DMS153 (cell line): ENCODE data around the gene SHBG.

ENCODE experiments used
- DNase-seq: peaks from one replicate; lab custom pipeline; 2025; lab: John Stamatoyannopoulos, UW

Gene SHBG

GRCh38 chr17:7650509-7651096 is 20.7 kb downstream of the SHBG start, which contains the start of gene ATP1B2:
TSS of gene ATP1B2 (plus strand) at chr17:7650926. CDS start at chr17:7651519, 593 bp downstream.
- DNase-seq, result no peak

DNA sequence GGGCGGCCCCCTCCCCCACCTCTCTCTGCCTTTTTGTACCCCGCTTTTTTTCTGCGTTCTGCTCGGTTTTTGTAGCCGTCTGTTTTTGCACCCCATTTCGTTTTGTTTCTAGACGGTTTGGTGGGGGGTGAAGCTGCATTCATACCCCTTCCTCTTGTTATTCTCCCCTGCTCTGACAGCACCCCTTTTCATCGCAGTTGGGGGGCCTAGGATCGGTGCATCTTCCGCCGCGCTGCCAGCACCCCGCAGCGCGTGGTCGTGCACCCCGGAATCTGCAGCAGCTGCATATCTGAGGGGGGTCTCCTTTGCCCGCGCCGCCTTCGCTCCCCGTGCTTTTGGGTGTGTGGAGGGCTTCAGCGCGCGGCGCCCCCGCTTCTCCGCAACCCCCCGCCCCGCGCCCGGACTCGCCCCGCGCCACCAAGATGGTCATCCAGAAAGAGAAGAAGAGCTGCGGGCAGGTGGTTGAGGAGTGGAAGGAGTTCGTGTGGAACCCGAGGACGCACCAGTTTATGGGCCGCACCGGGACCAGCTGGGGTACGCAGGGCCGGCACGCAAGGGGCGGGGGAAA is 21.2 kb downstream of the SHBG start:
- DNase-seq, result no peak

DNA sequence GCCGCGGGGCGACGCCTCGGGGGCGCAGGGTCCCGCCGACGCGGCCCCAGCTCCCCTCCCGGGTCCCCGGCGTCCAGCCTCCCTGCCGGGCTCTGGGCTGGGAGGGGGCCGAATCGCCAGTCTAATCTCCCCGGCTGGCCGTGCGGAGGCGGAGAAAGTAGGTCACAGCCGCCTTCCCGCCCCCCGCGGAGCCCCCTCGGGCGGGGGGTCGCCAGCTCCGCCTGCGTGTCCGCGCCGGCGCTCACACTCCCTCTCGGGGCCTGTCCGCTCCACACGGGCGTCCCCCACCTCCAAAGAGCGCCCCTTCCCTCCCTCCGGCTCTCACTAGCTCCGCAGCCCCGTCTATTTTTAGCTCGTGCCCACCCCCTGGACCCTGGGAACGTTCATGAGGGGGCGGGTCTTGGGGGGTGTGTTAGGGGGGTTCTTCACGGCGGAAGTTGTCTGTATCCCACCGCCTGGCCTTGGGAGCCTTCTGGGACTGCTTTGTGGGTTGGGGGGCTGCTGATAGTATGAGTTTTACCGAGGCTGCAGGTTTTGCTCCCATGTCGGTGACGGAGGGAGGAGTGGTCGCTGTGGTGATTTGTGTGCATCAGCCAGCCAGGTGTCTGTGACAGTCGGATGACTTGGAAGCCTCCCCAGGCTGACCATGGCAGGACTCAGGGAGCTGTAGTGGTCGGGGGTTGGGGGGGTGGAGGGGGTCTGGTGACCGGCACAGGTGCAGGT is 21.9 kb downstream of the SHBG start:
- no peak for DNase-seq

DNA sequence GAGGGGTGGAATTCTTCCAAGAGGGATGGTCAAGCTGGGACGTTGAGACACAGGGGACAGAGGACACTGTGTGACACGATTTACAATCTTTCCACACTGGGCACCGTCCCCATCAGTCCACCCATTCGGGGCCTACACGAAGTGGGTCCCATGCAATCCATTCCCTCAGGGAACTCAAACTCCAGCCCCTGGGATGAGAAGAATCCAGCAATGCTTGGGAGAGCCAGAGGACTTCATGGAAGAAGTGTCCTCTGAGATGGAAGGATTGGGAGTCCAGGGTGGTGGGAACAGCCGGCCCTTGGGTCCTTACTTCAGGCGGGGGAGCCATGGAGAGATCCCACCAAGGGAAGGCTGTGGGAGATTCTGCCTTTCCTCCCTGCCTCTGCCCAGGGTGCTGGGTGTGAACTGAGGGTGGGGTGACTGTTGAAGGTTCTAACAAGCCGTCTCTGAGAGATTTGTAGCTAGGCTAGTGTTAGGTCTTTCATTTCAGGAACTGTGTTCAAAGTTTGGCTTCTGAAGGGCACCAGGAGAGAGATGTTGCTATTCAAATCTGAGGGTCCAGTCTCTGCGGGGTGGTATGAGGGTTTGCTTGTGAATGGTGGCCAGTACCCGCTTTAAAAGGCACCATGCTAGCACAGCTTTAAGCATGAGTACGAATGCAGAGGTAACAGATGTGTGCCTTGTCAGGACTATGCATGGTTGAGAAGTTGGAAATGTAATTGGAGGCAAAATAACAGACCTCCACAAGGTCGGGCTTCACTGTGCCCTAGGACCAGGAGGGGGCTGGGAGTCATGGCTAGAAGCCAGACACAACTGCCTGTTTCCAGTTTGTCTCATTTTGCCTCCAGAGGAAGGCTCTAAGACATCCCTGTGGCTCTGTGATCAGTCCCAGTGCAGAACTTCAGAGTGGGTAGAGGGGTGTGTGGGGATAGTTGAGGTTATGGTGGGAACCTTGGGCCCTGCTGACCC is 22.7 kb downstream of the SHBG start:
- DNase-seq, result no peak

DNA sequence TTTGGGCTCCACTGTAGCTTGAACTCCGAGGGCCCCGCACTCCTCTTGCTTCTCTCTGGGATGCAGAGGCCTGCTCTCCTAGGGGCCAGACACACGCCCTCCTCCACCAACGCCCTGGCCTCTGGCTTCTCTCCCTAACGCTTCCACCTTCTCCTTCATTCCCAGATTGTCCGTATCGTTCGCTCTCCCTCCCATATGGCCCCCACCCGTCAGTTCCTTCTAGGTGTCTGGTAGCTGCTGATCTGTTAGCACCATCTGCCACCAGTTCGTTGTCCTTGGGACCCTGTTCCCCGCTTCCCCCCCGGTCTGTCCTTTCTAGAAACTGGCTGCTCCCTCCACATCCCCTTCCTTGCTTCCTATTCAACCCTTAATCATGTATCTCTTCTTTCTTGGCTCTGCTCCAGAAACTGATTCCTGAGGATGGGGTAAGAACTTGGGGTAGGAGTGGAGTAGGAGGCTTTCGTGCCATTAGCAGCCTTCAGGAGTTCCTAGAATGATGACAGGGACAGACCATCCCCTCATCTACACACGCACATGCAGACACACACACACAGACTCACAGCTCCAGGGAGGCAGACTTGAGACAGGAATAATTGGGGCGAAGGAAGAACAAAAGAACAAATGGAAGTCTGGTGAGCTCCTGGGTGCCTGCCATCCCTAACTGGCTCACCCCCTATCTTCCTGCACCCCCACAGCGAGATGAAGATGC is 25.1 kb downstream of the SHBG start:
- DNase-seq, result no peak

DNA sequence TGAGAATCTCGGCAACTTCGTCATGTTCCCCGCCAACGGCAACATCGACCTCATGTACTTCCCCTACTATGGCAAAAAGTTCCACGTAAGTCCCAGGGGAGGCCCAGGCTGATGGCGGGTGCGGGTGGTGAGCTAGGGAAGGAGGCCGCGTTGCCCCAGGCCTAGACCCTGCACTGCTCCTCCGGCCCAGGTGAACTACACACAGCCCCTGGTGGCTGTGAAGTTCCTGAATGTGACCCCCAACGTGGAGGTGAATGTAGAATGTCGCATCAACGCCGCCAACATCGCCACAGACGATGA is 25.6 kb downstream of the SHBG start:
- DNase-seq, result no peak

DNA sequence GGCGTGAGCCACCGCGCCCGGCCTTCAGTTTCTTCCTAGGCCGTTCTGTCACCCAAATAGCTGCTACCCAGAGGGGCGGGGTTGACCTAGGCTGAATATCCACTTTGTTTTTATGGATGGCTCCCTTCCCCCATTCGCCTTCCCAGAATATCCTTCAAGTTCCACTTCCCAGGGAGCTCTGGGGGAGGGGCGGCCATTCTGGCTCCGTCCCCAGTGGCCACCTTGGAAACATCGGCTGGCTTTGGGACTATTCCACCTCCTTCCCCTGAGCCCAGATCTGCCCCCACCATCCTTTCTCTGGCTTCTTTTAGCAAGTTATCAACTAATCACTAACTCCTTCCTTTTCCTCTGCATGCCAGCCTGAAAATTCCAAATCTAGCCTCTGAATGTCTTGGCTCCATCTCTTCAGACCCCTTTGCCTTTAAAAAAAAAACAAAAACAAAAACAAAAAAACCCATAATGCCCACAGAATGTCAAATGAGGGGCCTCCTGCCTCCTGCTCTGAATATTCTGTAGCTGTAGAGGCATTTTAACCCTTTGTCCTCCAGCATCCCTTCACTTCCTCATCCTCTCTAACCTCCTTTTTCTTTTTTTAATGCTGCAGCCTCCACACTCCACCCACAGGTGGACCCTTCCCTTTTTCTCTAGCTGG is 27.1 kb downstream of the SHBG start:
- DNase-seq, result no peak

- no peak for DNase-seq
Observed at GRCh38 chr17:7667656-7668406, 37.9 kb downstream of the SHBG start.

DNA sequence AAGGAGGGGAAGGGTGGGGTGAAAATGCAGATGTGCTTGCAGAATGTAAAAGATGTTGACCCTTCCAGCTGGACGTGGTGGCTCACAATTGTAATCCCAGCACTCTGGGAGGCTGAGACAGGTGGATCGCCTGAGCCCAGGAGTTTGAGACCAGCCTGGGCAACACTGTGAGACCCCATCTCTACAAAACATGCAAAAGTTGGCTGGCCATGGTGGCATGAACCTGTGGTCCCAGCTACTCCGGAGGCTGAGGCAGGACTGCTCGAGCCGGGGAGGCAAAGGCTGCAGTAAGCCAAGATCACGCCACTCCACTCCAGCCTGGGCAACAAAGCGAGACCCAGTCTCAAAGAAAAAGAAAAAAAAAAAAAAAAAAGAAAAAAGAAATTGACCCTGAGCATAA is 38.5 kb downstream of the SHBG start:
- DNase-seq, result no peak

GRCh38 chr17:7673239-7673638 is 43.3 kb downstream of the SHBG start:
- DNase-seq, result no peak

DNA sequence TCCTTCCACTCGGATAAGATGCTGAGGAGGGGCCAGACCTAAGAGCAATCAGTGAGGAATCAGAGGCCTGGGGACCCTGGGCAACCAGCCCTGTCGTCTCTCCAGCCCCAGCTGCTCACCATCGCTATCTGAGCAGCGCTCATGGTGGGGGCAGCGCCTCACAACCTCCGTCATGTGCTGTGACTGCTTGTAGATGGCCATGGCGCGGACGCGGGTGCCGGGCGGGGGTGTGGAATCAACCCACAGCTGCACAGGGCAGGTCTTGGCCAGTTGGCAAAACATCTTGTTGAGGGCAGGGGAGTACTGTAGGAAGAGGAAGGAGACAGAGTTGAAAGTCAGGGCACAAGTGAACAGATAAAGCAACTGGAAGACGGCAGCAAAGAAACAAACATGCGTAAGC is 45.0 kb downstream of the SHBG start:
- no peak for DNase-seq

DNA sequence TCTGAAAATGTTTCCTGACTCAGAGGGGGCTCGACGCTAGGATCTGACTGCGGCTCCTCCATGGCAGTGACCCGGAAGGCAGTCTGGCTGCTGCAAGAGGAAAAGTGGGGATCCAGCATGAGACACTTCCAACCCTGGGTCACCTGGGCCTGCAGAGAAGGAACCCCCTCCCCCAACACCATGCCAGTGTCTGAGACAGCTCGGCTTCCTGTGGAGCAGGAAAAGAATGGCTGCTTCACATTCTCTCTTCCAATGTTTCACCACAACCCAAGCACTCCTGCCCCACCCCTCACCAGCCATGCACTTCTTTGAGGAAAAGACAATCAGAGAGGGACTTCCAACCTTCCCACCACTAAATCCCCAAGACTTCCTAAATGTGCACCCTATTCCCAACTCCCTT is 46.6 kb downstream of the SHBG start:
- no peak for DNase-seq

GRCh38 chr17:7677388-7678067 is 47.6 kb downstream of the SHBG start:
- DNase-seq, result no peak
